Stimulated activated CD8-positive, alpha-beta memory T cell treated with anti-CD3 and anti-CD28 coated beads, Interleukin-4, amount 100 ng/mL, for 48 hours (primary cell): ENCODE results near the gene SNED1.

Source experiments
- DNase-seq: peaks from one replicate; pipeline ENCODE4 v3.0.0-alpha.2; 2020

SNED1 gene

GRCh38 chr2:241049739-241050623 is 51.6 kb downstream of the SNED1 start:
- DNase-seq: no peak

GRCh38 chr2:241050624-241051577 is 52.5 kb downstream of the SNED1 start:
- DNase-seq: no peak

GRCh38 chr2:241051578-241052487 is 53.4 kb downstream of the SNED1 start:
- no peak for DNase-seq

- no peak for DNase-seq
Observed at GRCh38 chr2:241052677-241053360, 54.4 kb downstream of the SNED1 start.

GRCh38 chr2:241053576-241054251 is 55.3 kb downstream of the SNED1 start:
- DNase-seq: peak; percentile 16

- no peak for DNase-seq
Observed at GRCh38 chr2:241061275-241061674, 62.9 kb downstream of the SNED1 start.

- DNase-seq: no peak
Observed at GRCh38 chr2:241062389-241063092, 64.1 kb downstream of the SNED1 start.

- DNase-seq: no peak
Observed at GRCh38 chr2:241063093-241063551, 64.7 kb downstream of the SNED1 start.

- DNase-seq: no peak
Observed at GRCh38 chr2:241063587-241063986, 65.2 kb downstream of the SNED1 start.

GRCh38 chr2:241064008-241064801 is 65.8 kb downstream of the SNED1 start:
- peak; percentile 66 for DNase-seq

- no peak for DNase-seq
Observed at GRCh38 chr2:241064802-241065354, 66.5 kb downstream of the SNED1 start.

- no peak for DNase-seq
Observed at GRCh38 chr2:241065355-241065803, 67.0 kb downstream of the SNED1 start.

GRCh38 chr2:241066171-241066892 is 67.9 kb downstream of the SNED1 start:
- no peak for DNase-seq

- no peak for DNase-seq
Observed at GRCh38 chr2:241066893-241067341, 68.5 kb downstream of the SNED1 start.

- DNase-seq: peak; percentile 17
Observed at GRCh38 chr2:241067501-241068135, 69.2 kb downstream of the SNED1 start.

GRCh38 chr2:241068136-241068941 is 69.9 kb downstream of the SNED1 start:
- DNase-seq: no peak
